ENCODE measurements around the gene LRRC15.

DNA sequence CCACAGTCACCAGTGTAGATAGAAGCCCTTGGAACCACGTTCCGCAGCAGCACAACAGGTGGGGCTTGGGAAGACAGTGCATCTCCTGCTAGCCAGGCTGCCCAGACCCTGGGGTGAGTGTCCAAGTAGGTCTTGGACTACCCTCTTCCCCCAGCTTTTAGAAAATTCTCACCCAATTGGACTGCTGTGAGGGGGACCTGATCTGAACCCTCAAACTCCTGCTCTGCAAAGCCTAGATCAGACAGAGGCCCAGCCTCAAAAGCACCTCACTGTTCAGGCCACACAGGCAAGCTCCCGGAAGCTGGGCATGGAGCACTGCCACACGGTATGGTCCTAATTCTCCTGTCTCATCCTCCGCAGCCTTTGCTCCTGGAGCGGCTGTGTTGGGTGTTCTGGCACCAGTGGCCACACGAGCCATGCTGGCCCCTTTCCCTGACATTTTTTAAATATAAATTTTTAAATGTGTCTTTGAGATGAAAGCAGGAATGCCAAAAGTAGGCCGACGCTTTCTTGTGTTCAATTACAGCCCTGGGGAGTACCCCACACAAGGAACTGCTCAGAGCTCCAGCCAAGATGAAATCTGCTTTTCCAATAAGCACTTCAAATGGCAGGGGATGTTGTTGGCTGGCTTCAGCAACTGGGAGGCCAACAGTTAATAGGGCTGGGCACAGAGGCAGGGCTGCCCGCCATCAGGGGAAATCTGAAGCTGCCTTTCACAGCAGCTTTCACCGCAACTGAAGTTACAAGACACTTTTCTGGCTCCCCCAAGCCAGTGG lies 59.3 kb downstream of the LRRC15 start:
- TF ChIP-seq EZH2 (IDR thresholded peaks at IDR 0.05; ENCODE audit: borderline replicate concordance, low read length): no peak
- no peak for TF ChIP-seq CTCF (conservative IDR thresholded peaks at IDR 0.05 in 1 of 2, IDR thresholded peaks at IDR 0.05 in 1 of 2; ENCODE audit: extremely low read depth in 1 of 2, insufficient read depth in 1 of 2, low read depth in 1 of 2, low read length in 2 of 2)
